HEK293 (cell line): ENCODE data around the gene GOLGA6L7.
"Not testable (repeated sequence)": the region's sequence is repeated elsewhere in the genome, so short reads cannot be mapped to it uniquely, and the experiment has no call there.

Source experiments
- CTCF ChIA-PET: fragments of 350-600 bp; formaldehyde crosslinking; extraction: SDS; loops from one replicate; lab custom pipeline; 2021; ENCODE audit warnings: antibody characterized with exemption; lab: Yijun Ruan, JAX
- POLR2A ChIA-PET: fragments of 300-600 bp; formaldehyde crosslinking; extraction: SDS; loops from one replicate; lab custom pipeline; 2020; ENCODE audit warnings: antibody characterized with exemption, inconsistent platforms; lab: Yijun Ruan, JAX
- H3K27ac ChIP-seq: fragments of 200-500 bp; sonication (Bioruptor generic); 2 replicates; pipeline ENCODE4 v1.5.1; 2014; ENCODE audit warnings: low read depth, low read length, control low read depth, inconsistent platforms; ENCODE audit errors: extremely low read depth
- H3K36me3 ChIP-seq, 2 experiments: fragments of 200-500 bp in 1 of 2; sonication (Bioruptor generic) in 1 of 2; 1 replicate in 1 of 2; 2 replicates in 1 of 2; pipeline ENCODE4 v1.5.1; 2014 to 2017; ENCODE audit warnings: inconsistent platforms in 2 of 2, low read length in 2 of 2; ENCODE audit not compliant: control insufficient read depth in 2 of 2, insufficient read depth in 1 of 2
- H3K4me1 ChIP-seq: fragments of 200-500 bp; sonication (Bioruptor generic); 2 replicates; pipeline ENCODE4 v1.5.1; 2014; ENCODE audit warnings: mild to moderate bottlenecking, low read length, inconsistent platforms; ENCODE audit not compliant: control insufficient read depth, insufficient read depth
- H3K4me3 ChIP-seq: 2 replicates; pipeline ENCODE4 v1.5.1; 2011; ENCODE audit warnings: low read depth, mild to moderate bottlenecking, control low read depth, low read length, moderate library complexity
- H3K9me3 ChIP-seq: fragments of 200-500 bp; sonication (Bioruptor generic); 2 replicates; pipeline ENCODE4 v1.5.1; 2014; ENCODE audit warnings: low read depth, low read length, inconsistent platforms; ENCODE audit not compliant: control insufficient read depth, insufficient read depth
- EGR2 ChIP-seq: fragments of 450-650 bp; formaldehyde crosslinking; IDR thresholded peaks from 2 replicates; pipeline ENCODE4 v1.5.1; 2016; ENCODE audit warnings: low read depth, missing biosample characterization, missing genetic modification characterization
- GLIS1 ChIP-seq: fragments of 450-650 bp; formaldehyde crosslinking; IDR thresholded peaks from 2 replicates; pipeline ENCODE4 v1.5.1; 2016; ENCODE audit warnings: missing biosample characterization, missing genetic modification characterization
- GLIS2 ChIP-seq: fragments of 450-650 bp; formaldehyde crosslinking; IDR thresholded peaks from 2 replicates; pipeline ENCODE4 v1.5.1; 2016; ENCODE audit warnings: missing biosample characterization, missing genetic modification characterization
- IKZF3 ChIP-seq: fragments of 450-650 bp; IDR thresholded peaks from 2 replicates; pipeline ENCODE4 v1.5.0; 2018; ENCODE audit warnings: missing biosample characterization, mild to moderate bottlenecking, missing genetic modification characterization, moderate library complexity
- OSR2 ChIP-seq: fragments of 450-650 bp; formaldehyde crosslinking; IDR thresholded peaks from 2 replicates; pipeline ENCODE4 v1.5.1; 2016; ENCODE audit warnings: missing biosample characterization, missing genetic modification characterization
- SP7 ChIP-seq: fragments of 450-650 bp; formaldehyde crosslinking; IDR thresholded peaks from 2 replicates; pipeline ENCODE4 v1.5.1; 2016; ENCODE audit warnings: missing biosample characterization, missing genetic modification characterization
- ZNF341 ChIP-seq: fragments of 450-650 bp; formaldehyde crosslinking; IDR thresholded peaks from 2 replicates; pipeline ENCODE4; 2016; ENCODE audit warnings: low read depth, missing biosample characterization, missing genetic modification characterization
- TF ChIP-seq, protein P1 (sequence below): fragments of 450-650 bp; formaldehyde crosslinking; optimal IDR thresholded peaks from 2 replicates; pipeline ENCODE3; 2016; ENCODE audit warnings: missing biosample characterization, mild to moderate bottlenecking, missing genetic modification characterization
- TF ChIP-seq, protein P2 (sequence below): fragments of 450-650 bp; formaldehyde crosslinking; IDR thresholded peaks from 2 replicates; pipeline ENCODE4 v1.5.1; 2016; ENCODE audit warnings: missing biosample characterization, missing genetic modification characterization, low read depth
- TF ChIP-seq, protein P3 (sequence below): fragments of 450-650 bp; formaldehyde crosslinking; conservative IDR thresholded peaks from 2 replicates; pipeline ENCODE4 v1.5.1; 2016; ENCODE audit warnings: low read depth, missing biosample characterization, missing genetic modification characterization

The GOLGA6L7 gene

DNA sequence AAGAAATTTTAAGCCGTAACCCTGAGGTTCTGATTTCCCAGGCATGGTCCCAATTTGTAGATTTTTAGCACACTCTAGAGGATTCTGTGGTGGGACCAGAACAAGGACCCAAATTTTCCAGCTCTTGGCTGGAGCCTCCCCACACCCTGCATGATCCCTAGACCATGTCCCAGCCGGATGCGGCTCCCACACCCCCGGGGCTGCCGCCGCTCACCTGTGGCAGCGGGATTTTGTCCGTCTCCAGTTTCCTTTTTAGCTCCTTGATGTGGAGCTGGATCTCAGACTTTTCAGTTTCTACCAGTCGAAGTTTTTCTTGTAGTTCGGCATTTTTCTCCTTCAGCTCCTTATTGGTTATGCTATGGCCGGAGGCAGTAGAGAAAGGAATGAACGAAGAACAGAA lies 4.9 kb downstream of the GOLGA6L7 start:
- H3K36me3 ChIP-seq, H3K4me1 ChIP-seq, H3K4me3 ChIP-seq, CTCF ChIA-PET, H3K27ac ChIP-seq, POLR2A ChIA-PET, H3K9me3 ChIP-seq: not testable (repeated sequence)

DNA sequence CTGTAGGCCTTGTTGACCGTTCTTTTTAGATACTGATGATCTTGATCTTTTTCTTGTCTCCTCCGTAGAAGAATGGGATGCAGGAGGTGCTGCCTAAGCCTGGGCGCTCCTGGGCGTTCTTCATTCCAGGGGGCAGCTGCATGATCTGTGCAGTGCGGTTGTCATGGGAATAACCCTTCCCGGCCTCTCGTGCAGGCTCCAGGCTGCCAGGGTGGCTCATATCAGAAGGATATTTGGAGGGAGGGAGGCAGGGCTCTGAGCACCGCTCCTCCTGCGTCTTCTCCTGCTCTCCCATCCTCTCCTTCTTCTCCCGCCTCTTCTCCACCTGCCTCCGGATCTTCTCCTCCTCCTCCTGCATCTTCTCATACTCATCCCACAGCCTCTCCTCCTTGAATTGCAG lies 6.2 kb downstream of the GOLGA6L7 start:
- H3K9me3 ChIP-seq, H3K36me3 ChIP-seq, H3K4me1 ChIP-seq, CTCF ChIA-PET, H3K27ac ChIP-seq, H3K4me3 ChIP-seq, POLR2A ChIA-PET: not testable (repeated sequence)

DNA sequence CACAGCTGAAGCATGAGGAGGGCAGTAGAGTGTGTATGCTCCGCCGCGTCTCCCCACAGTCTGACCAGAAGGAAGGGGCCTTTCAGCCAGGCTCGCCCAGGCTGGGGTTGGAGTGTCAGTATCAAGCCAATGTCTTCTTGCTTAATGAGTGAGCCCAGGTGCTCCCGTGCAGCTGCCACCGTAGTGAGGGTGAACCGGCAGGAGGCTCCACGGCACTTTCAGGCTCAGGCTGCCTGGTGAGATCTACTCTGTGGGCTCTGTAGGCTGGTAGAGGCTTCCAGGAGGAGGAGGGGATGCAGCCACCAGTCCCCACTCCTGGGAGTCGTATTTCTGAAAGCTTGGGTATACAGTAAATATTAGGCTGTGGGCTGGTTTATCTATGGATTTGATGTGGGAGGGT lies 8.2 kb downstream of the GOLGA6L7 start:
- H3K9me3 ChIP-seq, POLR2A ChIA-PET, H3K4me1 ChIP-seq, H3K4me3 ChIP-seq, H3K27ac ChIP-seq, H3K36me3 ChIP-seq, CTCF ChIA-PET: not testable (repeated sequence)

DNA sequence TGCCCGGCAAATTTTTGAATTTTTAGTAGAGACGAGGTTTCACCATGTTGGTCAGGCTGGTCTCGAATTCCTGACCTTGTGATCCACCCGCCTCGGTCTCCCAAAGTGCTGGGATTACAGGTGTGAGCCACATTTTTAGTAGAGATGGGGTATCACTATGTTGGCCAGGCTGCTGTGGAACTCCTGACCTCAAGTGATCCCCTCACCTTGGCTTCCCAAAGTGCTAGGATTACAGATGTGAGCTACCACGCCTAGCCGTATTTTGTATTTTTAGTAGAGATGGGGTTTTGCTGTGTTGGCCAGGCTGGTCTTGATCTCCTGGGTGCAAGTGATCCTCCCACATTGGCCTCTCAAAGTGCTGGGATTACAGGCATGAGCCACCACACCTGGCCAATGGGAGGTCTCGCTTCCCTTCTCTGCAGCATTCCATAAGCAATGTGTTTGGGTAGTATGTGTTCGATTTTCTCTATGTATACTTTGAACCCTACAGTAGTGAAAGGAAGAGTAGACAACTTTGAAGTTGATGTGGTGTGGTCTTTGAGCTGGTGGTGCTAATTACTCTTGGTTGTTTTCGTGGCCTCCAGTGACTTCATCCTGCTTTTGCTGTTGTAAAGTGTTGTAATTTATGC lies 13.4 kb downstream of the GOLGA6L7 start:
- CTCF ChIA-PET, H3K27ac ChIP-seq, POLR2A ChIA-PET, H3K4me3 ChIP-seq, H3K9me3 ChIP-seq, H3K36me3 ChIP-seq, H3K4me1 ChIP-seq: not testable (repeated sequence)

DNA sequence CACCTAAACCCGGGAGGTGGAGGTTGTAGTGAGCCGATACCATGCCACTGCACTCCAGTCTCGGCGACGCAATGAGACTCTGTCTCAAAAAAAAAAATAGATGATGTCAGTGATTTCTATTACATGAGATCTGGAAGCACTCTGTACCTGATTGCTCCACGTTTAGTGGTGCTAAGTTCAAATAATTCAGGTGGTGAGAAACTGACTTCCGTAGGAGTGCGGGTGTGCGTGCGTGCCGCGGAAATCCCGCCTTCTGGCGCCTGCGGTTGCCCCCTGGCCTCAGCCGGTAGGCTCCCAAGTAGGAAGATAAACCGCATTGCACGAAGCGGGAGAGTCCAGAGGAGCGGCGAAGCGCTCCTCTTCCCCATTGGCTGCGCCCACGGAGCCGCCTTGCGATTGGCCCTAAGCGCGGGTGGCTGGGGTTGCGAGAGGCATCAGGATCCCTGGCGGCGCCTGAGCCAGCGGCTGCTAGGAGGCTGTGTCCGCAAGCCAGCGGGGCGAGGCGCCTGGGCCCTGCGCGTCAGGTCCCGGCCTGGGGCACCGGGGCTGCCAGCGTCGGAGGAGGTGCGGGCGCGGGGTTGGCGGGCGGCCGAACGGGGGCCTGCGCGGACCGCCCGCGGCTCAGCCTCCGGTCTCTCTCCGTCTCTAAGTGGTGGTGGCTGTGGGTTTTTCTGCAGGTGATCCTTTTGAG lies 16.4 kb downstream of the GOLGA6L7 start:
- POLR2A ChIA-PET, H3K27ac ChIP-seq, H3K4me1 ChIP-seq, H3K4me3 ChIP-seq, H3K36me3 ChIP-seq, CTCF ChIA-PET, H3K9me3 ChIP-seq: not testable (repeated sequence)
- TF ChIP-seq, protein P1, sequence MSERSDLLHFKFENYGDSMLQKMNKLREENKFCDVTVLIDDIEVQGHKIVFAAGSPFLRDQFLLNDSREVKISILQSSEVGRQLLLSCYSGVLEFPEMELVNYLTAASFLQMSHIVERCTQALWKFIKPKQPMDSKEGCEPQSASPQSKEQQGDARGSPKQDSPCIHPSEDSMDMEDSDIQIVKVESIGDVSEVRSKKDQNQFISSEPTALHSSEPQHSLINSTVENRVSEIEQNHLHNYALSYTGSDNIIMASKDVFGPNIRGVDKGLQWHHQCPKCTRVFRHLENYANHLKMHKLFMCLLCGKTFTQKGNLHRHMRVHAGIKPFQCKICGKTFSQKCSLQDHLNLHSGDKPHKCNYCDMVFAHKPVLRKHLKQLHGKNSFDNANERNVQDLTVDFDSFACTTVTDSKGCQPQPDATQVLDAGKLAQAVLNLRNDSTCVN, result peak; percentile 34
- TF ChIP-seq GLIS1 (tag by site-specific recombination) (peak; percentile 61), GLIS2 (tag by site-specific recombination) (peak; percentile 69), OSR2 (tag by site-specific recombination) (peak; percentile 35; the same call in 1 of the 2 replicates), EGR2 (tag by site-specific recombination) (peak; percentile 36; the same call in 1 of the 2 replicates), IKZF3 (tag by site-specific recombination) (peak; percentile 84), ZNF341 (tag by site-specific recombination) (0 out of 2 replicates have a peak, but pooled peaks have one; percentile 13), SP7 (tag by site-specific recombination) (peak; percentile 22; the same call in 1 of the 2 replicates)
- TF ChIP-seq, protein P2, sequence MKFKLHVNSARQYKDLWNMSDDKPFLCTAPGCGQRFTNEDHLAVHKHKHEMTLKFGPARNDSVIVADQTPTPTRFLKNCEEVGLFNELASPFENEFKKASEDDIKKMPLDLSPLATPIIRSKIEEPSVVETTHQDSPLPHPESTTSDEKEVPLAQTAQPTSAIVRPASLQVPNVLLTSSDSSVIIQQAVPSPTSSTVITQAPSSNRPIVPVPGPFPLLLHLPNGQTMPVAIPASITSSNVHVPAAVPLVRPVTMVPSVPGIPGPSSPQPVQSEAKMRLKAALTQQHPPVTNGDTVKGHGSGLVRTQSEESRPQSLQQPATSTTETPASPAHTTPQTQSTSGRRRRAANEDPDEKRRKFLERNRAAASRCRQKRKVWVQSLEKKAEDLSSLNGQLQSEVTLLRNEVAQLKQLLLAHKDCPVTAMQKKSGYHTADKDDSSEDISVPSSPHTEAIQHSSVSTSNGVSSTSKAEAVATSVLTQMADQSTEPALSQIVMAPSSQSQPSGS (tag by site-specific recombination), result peak; percentile 48
- TF ChIP-seq, protein P3, sequence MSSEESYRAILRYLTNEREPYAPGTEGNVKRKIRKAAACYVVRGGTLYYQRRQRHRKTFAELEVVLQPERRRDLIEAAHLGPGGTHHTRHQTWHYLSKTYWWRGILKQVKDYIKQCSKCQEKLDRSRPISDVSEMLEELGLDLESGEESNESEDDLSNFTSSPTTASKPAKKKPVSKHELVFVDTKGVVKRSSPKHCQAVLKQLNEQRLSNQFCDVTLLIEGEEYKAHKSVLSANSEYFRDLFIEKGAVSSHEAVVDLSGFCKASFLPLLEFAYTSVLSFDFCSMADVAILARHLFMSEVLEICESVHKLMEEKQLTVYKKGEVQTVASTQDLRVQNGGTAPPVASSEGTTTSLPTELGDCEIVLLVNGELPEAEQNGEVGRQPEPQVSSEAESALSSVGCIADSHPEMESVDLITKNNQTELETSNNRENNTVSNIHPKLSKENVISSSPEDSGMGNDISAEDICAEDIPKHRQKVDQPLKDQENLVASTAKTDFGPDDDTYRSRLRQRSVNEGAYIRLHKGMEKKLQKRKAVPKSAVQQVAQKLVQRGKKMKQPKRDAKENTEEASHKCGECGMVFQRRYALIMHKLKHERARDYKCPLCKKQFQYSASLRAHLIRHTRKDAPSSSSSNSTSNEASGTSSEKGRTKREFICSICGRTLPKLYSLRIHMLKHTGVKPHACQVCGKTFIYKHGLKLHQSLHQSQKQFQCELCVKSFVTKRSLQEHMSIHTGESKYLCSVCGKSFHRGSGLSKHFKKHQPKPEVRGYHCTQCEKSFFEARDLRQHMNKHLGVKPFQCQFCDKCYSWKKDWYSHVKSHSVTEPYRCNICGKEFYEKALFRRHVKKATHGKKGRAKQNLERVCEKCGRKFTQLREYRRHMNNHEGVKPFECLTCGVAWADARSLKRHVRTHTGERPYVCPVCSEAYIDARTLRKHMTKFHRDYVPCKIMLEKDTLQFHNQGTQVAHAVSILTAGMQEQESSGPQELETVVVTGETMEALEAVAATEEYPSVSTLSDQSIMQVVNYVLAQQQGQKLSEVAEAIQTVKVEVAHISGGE (tag by site-specific recombination), result peak; percentile 58
